HepG2 (cell line): ENCODE data around the gene DNASE1. TPM values are rescaled to one million over a fixed set of nuclear protein-coding genes. Genes with fewer than 3 reads are reported as not detected.

Experiments
- ATF1 ChIP-seq: IDR thresholded peaks from 2 replicates; pipeline ENCODE4 v1.6.1; 2016; ENCODE audit warnings: mild to moderate bottlenecking, control low read depth
- ATF2 ChIP-seq: sonication (generic); formaldehyde crosslinking; IDR thresholded peaks from 2 replicates; pipeline ENCODE4 v1.4.0; 2020; ENCODE audit warnings: missing genetic modification reagents
- CREM ChIP-seq, 2 experiments: sonication (generic) in 1 of 2; formaldehyde crosslinking in 1 of 2; IDR thresholded peaks; 2 replicates each; pipeline versions ENCODE4 v1.4.0 to v1.6.1; 2016 to 2020; ENCODE audit warnings: antibody characterized with exemption in 1 of 2, mild to moderate bottlenecking in 1 of 2, missing genetic modification reagents in 1 of 2
- HNRNPL ChIP-seq: fragments of 200-400 bp; formaldehyde crosslinking; IDR thresholded peaks from 2 replicates; pipeline ENCODE4 v1.6.1; 2017; ENCODE audit warnings: mild to moderate bottlenecking, low read depth, low read length
- KLF15 ChIP-seq: sonication (generic); formaldehyde crosslinking; IDR thresholded peaks from 2 replicates; pipeline ENCODE4 v1.8.1; 2023; ENCODE audit warnings: borderline replicate concordance, mild to moderate bottlenecking, inconsistent platforms, missing genetic modification reagents, mixed read lengths
- NFKB2 ChIP-seq: sonication (generic); formaldehyde crosslinking; IDR thresholded peaks from 2 replicates; pipeline ENCODE4 v1.4.0; 2020; ENCODE audit warnings: missing genetic modification reagents, borderline replicate concordance
- PHB2 ChIP-seq: fragments of 450-650 bp; IDR thresholded peaks from 2 replicates; pipeline ENCODE4 v1.6.1; 2018; ENCODE audit not compliant: partially characterized antibody
- RBAK ChIP-seq: sonication (generic); formaldehyde crosslinking; IDR thresholded peaks from 2 replicates; pipeline ENCODE4 v1.5.1; 2020; ENCODE audit warnings: mild to moderate bottlenecking, missing genetic modification reagents
- RXRA ChIP-seq: sonication (generic); formaldehyde crosslinking; IDR thresholded peaks from 2 replicates; pipeline ENCODE4 v1.5.1; 2020; ENCODE audit warnings: missing genetic modification reagents
- SMARCE1 ChIP-seq: fragments of 450-650 bp; IDR thresholded peaks from 2 replicates; pipeline ENCODE4 v1.6.1; 2017; ENCODE audit warnings: borderline replicate concordance
- SNAPC4 ChIP-seq: sonication (generic); formaldehyde crosslinking; IDR thresholded peaks from 2 replicates; pipeline ENCODE4 v1.4.0; 2020; ENCODE audit warnings: mild to moderate bottlenecking, missing genetic modification reagents
- SSRP1 ChIP-seq: IDR thresholded peaks from 2 replicates; pipeline ENCODE4 v1.6.1; 2016; ENCODE audit warnings: control low read depth
- ZNF292 ChIP-seq: sonication (generic); formaldehyde crosslinking; IDR thresholded peaks from 2 replicates; pipeline ENCODE4 v1.8.1; 2022; ENCODE audit warnings: mild to moderate bottlenecking, low read depth, missing genetic modification reagents, borderline replicate concordance
- ZNF557 ChIP-seq: sonication (generic); formaldehyde crosslinking; IDR thresholded peaks from 2 replicates; pipeline ENCODE4 v1.4.0; 2020; ENCODE audit warnings: missing genetic modification reagents
- polyA plus RNA-seq, 8 experiments: library from polyadenylated mRNA; depleted of rRNA in 3 of 8; stranded (reverse) in 7 of 8; unstranded in 1 of 8; fragments of >200 nt; fragmentation: Illumina TruSeq in 4 of 8; extraction: Trizol in 4 of 8; gene quantifications; 2 replicates each; pipeline versions ENCODE4 v1.2.1 to v1.2.3, GENCODE V29; 2011 to 2016; ENCODE audit warnings: low read depth in 4 of 8, missing spikeins in 1 of 8, mixed read lengths in 1 of 8; ENCODE audit not compliant: insufficient read depth in 1 of 8
- total RNA-seq, 5 experiments: library from RNA; depleted of rRNA; stranded (reverse); fragments of >200 nt; fragmentation: Illumina TruSeq; extraction: Trizol; gene quantifications; 2 replicates each; pipeline ENCODE4 v1.2.3, GENCODE V29; 2016; ENCODE audit warnings: low read depth in 1 of 5
- TF ChIP-seq, protein P1 (sequence below): sonication (generic); formaldehyde crosslinking; IDR thresholded peaks from 2 replicates; pipeline ENCODE4 v1.4.0; 2020; ENCODE audit warnings: missing genetic modification reagents, borderline replicate concordance

Gene DNASE1
- total and polyA plus RNA-seq, 2 of the 13 experiments (the other 11 are each of a cell fraction or from before 2014, with no cell fraction given) = 7.1 to 11.1 TPM

- TF ChIP-seq ZNF557 (CRISPR knock-in tag) = no peak
- no peak for TF ChIP-seq ATF1
- no peak for TF ChIP-seq NFKB2 (CRISPR knock-in tag)
- TF ChIP-seq SNAPC4 = no peak
- TF ChIP-seq RXRA = peak; percentile 78
- no peak for TF ChIP-seq PHB2
- TF ChIP-seq SSRP1 (CRISPR knock-in tag) = no peak
- TF ChIP-seq ZNF292 (CRISPR knock-in tag) = peak; percentile 60; the same call in 1 of the 2 replicates
- no peak for TF ChIP-seq RBAK
- no peak for TF ChIP-seq HNRNPL
- no peak; the same call in 1 of the 2 replicates for TF ChIP-seq CREM (IDR thresholded peaks at IDR 0.05)
- TF ChIP-seq CREM (CRISPR knock-in tag; IDR thresholded peaks at IDR 0.05) = no peak
- TF ChIP-seq, protein P1, sequence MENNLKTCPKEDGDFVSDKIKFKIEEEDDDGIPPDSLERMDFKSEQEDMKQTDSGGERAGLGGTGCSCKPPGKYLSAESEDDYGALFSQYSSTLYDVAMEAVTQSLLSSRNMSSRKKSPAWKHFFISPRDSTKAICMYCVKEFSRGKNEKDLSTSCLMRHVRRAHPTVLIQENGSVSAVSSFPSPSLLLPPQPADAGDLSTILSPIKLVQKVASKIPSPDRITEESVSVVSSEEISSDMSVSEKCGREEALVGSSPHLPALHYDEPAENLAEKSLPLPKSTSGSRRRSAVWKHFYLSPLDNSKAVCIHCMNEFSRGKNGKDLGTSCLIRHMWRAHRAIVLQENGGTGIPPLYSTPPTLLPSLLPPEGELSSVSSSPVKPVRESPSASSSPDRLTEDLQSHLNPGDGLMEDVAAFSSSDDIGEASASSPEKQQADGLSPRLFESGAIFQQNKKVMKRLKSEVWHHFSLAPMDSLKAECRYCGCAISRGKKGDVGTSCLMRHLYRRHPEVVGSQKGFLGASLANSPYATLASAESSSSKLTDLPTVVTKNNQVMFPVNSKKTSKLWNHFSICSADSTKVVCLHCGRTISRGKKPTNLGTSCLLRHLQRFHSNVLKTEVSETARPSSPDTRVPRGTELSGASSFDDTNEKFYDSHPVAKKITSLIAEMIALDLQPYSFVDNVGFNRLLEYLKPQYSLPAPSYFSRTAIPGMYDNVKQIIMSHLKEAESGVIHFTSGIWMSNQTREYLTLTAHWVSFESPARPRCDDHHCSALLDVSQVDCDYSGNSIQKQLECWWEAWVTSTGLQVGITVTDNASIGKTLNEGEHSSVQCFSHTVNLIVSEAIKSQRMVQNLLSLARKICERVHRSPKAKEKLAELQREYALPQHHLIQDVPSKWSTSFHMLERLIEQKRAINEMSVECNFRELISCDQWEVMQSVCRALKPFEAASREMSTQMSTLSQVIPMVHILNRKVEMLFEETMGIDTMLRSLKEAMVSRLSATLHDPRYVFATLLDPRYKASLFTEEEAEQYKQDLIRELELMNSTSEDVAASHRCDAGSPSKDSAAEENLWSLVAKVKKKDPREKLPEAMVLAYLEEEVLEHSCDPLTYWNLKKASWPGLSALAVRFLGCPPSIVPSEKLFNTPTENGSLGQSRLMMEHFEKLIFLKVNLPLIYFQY = no peak
- no peak for TF ChIP-seq SMARCE1
- no peak for TF ChIP-seq KLF15 (CRISPR knock-in tag)
- no peak for TF ChIP-seq ATF2 (CRISPR knock-in tag)
Measured at GRCh38 chr16:3654249-3654991, at the start of gene DNASE1 (continued).
